ENCODE data around the gene REC8.
A peak's percentile ranks its signal among the peaks of the same experiment; 100 is the strongest.

Gene REC8

GRCh38 chr14:24160850-24161804 is 10.8 kb upstream of the REC8 start, which contains the start of gene IRF9:
TSS of gene IRF9 (plus strand) at chr14:24161265. CDS start at chr14:24162145, 880 bp downstream.
- peak; percentile 89 to 100 for DNase-seq

DNA sequence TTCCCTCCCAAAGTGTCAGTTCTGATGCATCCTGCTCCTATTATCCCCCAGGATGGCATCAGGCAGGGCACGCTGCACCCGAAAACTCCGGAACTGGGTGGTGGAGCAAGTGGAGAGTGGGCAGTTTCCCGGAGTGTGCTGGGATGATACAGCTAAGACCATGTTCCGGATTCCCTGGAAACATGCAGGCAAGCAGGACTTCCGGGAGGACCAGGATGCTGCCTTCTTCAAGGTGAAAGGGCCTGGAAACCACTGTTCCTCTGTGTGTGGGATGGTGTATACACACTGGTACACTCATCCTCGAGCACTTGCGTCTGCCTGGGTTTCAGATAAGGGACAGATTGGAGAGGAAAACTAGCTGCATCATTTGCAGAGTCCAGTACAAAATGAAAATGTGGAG is 9.8 kb upstream of the REC8 start:
- DNase-seq = no peak

- no peak for DNase-seq
Observed at GRCh38 chr14:24164518-24164991, 7.3 kb upstream of the REC8 start.

- no peak for DNase-seq
Observed at GRCh38 chr14:24165785-24166184, 6.1 kb upstream of the REC8 start.

GRCh38 chr14:24167469-24168114 is 4.3 kb upstream of the REC8 start:
- peak; percentile 51 to 56 for DNase-seq

DNA sequence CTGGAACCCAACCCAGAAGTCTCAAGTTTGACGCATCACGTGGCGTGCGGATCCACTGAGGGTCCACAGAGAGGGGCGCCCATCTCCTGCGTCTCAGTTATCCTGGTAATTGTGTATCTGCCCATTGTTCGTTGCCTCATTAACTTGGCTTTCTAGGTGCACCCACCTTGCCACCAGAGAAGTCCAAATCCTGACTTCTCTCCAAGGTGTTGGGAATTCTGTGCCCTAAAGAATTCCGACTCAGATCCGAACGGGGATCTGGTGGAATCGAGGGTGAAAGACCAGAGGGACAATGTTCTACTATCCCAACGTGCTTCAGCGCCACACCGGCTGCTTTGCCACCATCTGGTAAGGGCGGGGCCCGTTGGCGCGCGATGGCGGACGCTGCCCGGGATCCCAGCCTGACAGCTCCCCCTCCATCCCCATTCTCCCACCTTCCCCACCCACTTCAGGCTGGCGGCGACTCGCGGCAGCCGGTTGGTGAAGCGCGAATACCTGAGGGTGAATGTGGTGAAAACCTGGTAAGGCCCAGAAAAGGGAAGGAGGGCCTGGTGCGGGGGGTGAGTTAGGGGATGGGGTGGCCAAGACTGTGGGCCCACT is 481 bp downstream of the REC8 start:
- DNase-seq = no peak

DNA sequence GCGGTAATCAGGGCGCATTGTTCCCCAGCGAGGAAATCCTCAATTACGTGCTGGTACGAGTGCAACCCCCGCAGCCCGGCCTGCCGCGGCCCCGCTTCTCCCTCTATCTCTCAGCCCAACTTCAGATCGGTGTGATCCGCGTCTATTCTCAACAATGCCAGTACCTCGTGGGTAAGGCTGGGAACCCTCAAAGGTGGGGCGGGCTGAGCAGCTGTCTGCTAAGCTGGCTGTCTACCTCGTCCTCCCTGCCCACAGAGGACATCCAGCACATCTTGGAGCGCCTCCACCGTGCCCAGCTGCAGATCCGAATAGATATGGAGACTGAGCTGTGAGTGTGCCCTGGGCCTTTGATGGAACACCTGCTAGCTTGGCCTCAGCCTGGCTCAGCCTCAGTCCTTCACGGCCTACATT is 996 bp downstream of the REC8 start:
- no peak for DNase-seq

GRCh38 chr14:24176599-24176998 is 4.7 kb downstream of the REC8 start:
- DNase-seq = no peak

DNA sequence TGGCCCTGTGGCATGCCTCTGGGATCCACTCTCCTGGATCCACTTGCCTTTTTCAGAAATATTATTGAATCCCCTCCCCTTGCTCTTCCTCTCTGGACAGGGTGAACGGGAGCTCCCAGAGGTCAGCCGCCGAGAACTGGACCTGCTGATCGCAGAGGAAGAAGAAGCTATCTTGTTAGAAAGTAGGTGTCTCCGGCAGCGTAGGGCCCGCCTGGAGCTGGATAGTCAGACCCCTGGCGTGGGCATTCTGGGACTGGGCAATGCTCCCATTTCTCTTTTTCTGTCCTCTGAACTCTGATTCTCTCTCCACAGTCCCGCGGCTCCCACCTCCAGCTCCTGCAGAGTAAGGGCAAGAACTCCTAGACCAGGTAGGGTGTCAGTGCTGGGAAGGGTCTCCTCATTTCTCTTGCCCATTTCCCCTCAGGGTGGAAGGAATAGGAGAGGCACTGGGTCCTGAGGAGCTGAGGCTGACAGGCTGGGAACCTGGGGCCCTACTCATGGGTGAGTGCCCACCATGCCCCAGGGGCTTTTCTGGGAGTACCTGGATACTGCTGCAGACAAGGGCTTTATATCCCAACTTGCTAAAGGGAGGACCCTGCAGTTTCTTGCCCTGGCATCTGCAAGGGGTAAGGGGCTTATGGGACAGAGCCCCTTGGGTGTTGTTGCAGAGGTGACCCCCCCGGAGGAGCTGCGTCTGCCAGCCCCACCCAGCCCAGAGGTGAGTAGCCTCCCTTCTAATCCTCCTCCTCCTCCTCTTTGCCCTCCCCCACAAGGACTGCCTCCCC is 5.4 kb downstream of the REC8 start:
- no peak for DNase-seq

DNA sequence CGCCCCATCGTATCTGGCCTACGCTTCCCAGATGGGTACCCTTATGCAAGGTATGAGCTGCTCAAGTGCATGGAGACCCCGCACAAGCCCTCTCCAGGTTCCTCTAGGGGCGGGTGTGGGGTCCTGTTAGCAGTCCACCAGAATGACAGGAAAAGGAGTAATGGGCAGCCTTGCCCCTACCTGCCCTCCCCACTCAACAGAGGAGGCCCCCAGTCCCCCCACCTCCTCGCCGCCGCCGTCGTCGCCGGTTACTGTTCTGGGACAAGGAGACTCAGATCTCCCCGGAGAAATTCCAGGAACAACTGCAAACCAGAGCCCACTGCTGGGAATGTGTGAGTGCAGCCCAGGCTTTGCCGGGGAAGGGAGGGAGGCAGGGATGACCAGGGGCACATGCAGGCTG is 6.0 kb downstream of the REC8 start:
- DNase-seq = no peak

- no peak for DNase-seq
Observed at GRCh38 chr14:24178399-24179178, 6.7 kb downstream of the REC8 start.

GRCh38 chr14:24179294-24179960 is 7.5 kb downstream of the REC8 start:
- no peak for DNase-seq

DNA sequence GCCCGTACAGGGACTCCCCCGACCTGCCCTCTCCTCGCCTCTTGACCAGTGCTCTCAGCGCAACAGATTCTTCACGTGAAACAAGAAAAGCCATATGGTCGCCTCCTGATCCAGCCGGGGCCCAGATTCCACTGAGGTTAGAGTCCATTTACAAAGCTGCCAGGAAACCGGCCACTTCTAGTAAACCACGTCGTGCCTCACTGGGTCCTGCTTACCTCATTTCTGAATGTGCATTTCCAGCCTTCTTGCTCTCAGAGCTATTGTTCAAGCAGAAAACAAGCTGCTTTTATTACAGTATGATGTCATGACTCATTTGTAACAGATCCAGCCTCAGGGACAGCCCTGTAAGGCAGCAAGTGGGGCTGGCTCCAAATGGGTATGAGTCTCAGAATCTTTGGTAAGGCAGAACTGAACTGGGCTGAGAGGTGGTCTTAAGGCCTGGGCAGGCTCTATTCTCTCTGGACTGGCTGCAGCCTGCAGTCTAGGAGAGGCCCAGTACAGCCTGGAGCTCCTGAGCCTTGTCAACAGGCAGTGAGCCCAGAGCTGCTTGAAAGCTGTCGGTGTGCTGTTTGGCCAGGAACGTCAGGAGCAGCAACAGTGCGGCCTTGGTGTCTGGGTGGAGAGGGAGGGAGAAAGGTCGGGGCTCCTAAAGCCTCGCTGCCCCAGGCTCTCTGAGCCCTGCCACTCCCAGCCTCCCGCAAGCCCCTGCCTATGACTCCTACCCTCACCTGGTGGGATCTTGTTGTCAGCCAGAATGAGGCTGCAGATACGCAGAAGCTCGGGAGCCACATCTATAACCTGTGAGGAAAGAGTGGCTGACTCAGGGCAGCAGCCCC is 8.3 kb downstream of the REC8 start:
- DNase-seq = no peak

DNA sequence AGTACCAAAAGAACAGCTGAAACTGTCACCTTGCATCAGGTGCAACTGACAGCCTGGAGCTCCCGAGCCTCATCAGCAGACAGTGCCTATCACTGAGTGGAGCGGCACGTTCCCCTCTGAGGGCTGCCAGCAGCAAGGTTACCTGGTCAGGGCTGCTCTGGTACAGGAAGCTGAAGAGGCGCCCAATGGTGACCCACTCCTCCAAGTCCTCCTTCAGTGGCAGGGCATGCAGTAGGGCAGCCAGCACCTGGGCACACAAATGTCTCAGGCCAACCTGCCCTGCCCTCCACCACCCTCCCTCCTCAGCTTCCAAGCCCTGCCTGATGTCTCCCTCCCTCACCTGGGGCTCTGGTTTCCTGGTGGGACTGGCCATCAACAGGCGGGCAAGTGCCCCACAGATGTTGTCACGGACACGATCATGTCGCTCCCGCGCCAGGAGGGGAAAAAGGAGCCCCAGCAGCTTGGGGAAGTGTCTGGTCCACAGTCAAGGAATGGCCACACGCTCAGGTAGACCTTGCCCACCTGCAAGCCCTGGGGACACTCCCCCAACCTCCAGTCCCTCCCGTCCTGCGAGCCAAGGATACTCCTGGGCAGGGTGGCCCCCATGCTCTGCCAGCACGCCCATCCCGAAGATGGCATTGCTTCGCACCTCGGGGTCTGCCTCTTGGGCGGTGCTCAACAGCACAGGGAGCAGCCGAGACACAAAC is 9.6 kb downstream of the REC8 start:
- no peak for DNase-seq

DNA sequence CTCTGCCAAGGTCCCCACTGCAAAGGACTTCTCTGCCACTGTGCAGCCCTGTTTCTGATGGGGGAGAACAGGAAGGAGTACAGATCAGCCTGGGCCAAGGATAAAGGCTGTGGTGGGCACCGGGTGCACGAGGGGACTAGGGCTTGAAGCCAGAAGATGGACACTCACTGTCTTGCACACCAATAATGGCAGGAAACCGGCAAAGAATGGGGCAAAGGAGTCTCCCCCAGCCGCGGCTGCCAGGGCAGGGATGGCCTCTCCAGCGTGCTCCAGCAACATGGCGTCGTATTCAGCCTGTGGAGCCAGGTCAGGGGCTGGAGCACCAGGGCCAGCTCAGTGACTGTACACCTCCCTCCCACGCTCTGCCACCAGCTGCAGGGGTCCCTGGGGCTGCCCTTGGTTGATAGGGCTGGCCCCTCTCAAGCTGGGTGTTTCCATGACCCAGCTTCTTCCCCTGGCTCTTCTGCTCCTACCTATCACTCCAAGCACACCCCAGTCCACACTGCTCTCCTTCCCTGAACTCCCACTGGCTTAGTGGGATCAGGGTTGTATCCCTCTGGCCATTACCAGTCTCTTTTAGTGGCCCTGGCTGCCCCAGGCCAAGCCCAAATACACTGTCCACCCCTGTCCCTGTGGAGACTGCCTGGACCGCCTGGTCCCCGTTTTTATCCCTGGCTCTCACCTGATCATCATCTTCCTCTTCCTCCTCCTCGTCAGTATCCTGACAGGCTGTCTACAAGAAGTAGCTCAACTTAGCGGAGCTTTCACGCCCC is 10.4 kb downstream of the REC8 start:
- no peak for DNase-seq

DNA sequence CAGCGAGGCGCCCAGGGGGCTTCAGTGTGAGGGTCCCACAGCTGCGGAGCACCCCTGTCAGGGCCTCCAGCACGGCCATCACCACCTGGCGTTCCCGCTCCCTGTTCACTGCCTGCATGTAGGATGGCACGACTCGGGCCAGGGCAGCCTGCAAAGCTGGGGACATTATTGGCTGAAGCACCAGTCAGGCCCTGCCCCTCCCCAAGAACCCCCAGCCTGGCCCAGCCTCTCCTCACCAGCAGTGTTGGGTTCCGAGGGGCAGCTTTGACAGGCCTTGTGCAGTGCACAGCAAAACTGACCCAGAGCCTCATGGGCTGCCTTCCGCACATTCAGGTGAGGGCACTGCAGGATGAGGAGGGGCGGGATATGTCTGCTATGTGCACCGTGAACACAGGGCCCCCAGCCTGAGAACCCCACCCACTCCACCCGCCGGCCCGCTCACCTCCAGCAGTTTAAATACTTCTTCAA is 11.2 kb downstream of the REC8 start:
- DNase-seq = no peak

DNA sequence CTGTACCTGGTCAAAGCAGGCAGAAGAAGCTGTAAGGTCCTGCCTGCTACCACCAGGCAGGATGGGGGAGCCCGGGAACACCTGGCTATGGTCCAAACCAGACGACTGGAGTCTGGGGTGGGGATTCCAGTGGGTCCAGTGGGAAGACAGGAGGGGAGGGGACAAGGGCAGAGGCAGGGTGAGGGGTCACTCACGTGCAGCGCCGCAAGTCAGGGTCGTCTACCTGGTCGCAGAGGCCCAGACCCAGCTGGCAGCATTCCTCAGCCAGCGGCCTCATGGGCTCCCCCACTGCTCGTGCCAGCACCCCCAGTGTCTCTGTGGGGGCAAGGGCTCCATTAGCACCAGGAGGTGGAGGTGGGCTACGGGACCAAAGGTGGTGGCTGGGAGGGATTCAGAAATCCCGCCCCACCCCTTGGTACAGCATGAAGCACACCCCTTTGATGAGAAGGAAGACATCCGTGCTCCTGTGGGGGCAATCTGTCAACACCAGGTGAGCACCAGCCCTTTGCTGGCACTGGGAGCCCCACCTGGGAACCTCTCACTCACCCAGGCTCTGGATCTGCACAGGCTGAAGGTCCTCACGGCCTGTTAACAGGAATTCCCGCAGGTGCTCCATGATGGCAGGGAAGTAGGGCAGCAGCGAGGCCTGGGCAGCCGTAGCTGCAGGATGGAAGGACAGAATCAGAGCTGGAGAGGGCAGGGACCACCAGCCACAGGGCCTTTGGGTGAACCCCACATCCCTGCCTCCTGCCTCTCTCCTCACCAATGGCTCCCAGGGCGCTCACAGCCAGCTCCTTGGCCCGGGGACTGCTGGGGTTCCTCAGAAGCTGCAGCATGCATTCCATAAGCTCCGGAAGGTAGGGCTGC is 12.5 kb downstream of the REC8 start:
- no peak for DNase-seq

DNA sequence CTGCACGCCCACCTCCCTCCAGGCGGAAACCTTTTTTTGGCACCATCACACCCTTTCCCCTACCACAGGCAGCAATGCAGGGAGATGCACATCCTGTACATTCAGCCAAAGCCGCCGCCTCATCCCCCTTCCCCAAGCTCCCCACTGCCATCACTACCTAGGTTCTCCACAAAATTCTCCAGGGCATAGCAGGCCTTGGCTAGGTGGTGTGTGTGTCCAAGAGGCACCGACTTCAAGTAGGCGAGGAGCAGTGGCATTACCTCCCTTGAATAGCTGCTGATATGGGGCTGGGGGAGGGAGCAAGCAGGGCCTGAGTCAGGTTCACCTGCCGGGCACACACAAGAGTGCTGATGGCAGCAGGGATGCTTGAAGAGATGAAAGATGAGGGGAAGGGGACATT is 13.1 kb downstream of the REC8 start:
- DNase-seq = no peak

All from inflammatory macrophage treated with lipopolysaccharide for 1 hour (primary cell).